Stimulated activated naive CD8-positive, alpha-beta T cell treated with anti-CD3 and anti-CD28 coated beads, Interleukin-15, amount 100 ng/mL, for 72 hours (primary cell): Measurements from ENCODE around the gene SIL1.
"Not testable (repeated sequence)": the region's sequence is repeated elsewhere in the genome, so short reads cannot be mapped to it uniquely, and the experiment has no call there.

ENCODE experiments used
- ATAC-seq: fragments of 150-1000 bp; cut with Tn5 transposase; 2 replicates; pipeline ENCODE4 v1.10.0; 2021; ENCODE audit warnings: mild to moderate bottlenecking, moderate library complexity
- DNase-seq, 2 donors: peaks; one replicate each; pipeline ENCODE4 v3.0.0; 2021 to 2022
- H3K27ac Mint-ChIP-seq, 2 donors: one replicate each; pipeline ENCODE4 v1.8.0; 2022; ENCODE audit warnings: mild to moderate bottlenecking in 2 of 2, mixed read lengths in 2 of 2, moderate library complexity in 2 of 2
- H3K27me3 Mint-ChIP-seq: one replicate; pipeline ENCODE4 v1.8.0; 2022; ENCODE audit warnings: mixed read lengths
- H3K4me1 Mint-ChIP-seq: one replicate; pipeline ENCODE4 v1.8.0; 2022; ENCODE audit warnings: mild to moderate bottlenecking, mixed read lengths
- H3K4me3 Mint-ChIP-seq, 2 donors: one replicate each; pipeline ENCODE4 v1.8.0; 2022; ENCODE audit warnings: mild to moderate bottlenecking in 2 of 2, mixed read lengths in 2 of 2, moderate library complexity in 1 of 2
- H3K9me3 Mint-ChIP-seq, 2 donors: one replicate each; pipeline ENCODE4 v1.8.0; 2022; ENCODE audit warnings: mixed read lengths in 2 of 2

SIL1 gene

DNA sequence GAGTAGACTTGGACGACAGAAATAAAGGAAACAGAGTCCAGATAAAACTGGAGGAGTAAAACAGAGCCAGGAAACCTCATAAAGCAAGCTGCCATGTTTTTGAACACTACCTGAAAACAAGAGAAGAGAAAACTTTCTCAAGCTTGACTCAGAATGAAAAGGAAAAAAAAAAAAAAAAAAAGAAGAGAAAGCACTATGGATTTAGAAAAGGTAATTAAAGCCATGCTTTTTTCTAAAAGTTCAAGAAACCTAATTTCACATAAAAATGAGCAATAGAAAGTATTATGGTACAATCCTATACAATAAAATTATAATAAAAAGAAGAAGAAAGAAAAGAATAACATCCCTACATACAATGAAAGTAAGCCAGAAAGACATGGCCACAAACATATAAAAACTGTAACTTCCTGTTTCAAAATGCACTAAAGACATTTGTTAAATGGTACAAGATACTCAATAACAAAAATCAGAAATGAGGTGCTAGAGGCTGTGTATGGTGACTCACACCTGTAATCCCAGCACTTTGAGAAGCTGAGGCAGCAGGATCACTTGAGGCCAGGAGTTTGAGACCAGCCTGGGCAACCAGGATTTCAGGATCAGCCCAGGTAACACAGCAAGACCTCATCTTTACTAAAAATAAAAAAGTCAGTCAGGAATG, 129.5 kb downstream of the SIL1 start:
- no peaks in the 10 kb centered on the region for H3K9me3 Mint-ChIP-seq
- ATAC-seq (no peak), DNase-seq (no peak)
- H3K4me1 Mint-ChIP-seq = peaks cover 17% of the 10 kb centered on the region
- H3K27ac Mint-ChIP-seq = peak overlapping the region in 1 of 2 donors; percentile 81
- H3K4me3 Mint-ChIP-seq = no peak overlapping the region
- no peaks in the 10 kb centered on the region for H3K27me3 Mint-ChIP-seq

DNA sequence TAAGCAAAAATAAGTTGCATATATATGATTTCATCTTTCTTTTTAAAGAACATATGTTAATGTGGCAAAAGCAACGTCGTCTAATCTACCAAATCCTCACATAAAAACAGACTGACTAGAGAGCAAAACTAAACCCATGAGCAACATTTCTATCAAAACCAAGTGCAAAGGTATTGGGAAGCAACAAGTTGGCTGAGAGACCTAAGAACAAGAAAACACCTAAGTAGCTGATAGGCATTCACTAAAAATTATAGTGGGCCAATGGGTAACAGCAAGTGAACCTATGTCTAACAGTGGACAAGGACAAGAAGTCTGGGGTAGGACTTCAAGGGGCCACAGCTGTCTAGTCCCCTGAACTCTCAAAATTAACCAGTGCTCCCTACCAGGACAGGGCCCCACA, 130.1 kb downstream of the SIL1 start:
- Mint-ChIP-seq H3K27me3 (no peaks in the 10 kb centered on the region), H3K4me3 (no peak overlapping the region), H3K27ac (peak overlapping the region in 1 of 2 donors; percentile 81), H3K9me3 (no peaks in the 10 kb centered on the region), H3K4me1 (peaks cover 17% of the 10 kb centered on the region)
- DNase-seq (no peak), ATAC-seq (no peak)

DNA sequence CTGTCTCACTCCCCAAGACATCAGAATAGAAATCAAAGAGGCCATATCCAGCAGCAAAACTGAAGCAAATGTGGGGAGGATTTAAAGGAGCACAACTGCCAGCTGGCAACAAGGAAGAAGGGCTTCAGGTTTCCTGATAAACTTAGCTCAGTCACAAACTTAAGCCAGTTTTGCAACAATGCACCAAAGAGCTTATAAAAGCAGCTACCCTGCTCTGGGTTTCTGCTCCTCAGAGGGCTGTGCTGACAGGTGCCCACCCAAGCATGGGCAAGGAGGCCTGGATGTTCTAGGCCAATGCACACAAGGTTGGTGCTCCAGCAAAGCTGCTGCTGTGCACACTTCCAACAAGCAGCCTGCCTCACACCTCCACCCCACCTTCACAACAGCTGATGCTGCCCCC, 132.9 kb downstream of the SIL1 start:
- H3K27ac Mint-ChIP-seq = peak overlapping the region in 1 of 2 donors; percentile 47
- no peak for ATAC-seq
- no peaks in the 10 kb centered on the region for H3K27me3 Mint-ChIP-seq
- no peak for DNase-seq
- no peak overlapping the region for H3K4me3 Mint-ChIP-seq
- H3K9me3 Mint-ChIP-seq = no peaks in the 10 kb centered on the region
- H3K4me1 Mint-ChIP-seq = peaks cover 17% of the 10 kb centered on the region

DNA sequence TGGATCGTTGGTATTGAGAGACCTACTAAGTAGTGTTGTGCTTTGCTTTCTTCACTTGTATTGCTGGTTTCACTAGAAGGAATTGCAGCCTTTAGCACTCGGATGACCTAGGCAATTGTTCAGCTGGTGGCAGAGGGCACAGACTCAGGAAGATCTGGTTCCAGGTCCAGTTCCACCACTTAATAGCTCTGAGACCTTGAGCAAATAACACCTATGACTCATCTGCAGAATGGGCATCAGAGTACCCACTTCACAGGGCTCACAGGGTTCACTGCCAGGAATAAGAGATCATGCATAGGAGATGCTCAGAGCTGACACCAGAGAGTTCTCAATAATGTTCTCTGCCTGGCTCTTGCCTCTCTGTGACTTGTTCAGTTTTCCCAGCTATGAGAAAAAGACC, 133.6 kb downstream of the SIL1 start:
- Mint-ChIP-seq H3K27me3 (no peaks in the 10 kb centered on the region), H3K27ac (no peak overlapping the region), H3K4me3 (no peak overlapping the region), H3K4me1 (peaks cover 17% of the 10 kb centered on the region), H3K9me3 (no peaks in the 10 kb centered on the region)
- no peak for DNase-seq
- no peak for ATAC-seq

DNA sequence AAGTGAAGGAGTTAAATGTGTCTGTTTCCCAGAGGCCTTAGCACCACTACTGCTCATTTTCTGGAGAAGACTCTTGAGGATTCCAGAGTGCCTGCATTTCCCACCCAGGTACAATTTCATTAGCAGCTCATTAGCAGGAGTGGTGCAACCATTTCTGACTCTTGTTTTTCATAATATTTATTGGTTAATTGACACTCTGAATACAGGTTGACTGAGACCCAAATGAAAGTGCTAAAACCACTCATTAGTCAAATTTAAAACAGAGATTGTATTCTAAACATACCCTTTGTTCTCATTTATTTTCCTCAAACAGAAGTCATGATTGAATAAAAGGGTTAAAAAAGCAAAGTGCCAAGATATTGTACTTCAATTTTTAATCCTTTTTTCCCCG, 134.5 kb downstream of the SIL1 start:
- peaks cover 10% of the 10 kb centered on the region for H3K4me1 Mint-ChIP-seq
- H3K9me3 Mint-ChIP-seq = no peaks in the 10 kb centered on the region
- H3K27me3 Mint-ChIP-seq = no peaks in the 10 kb centered on the region
- H3K4me3 Mint-ChIP-seq = no peak overlapping the region
- ATAC-seq (no peak), DNase-seq (no peak)
- H3K27ac Mint-ChIP-seq = peak overlapping the region in 1 of 2 donors; percentile 84

DNA sequence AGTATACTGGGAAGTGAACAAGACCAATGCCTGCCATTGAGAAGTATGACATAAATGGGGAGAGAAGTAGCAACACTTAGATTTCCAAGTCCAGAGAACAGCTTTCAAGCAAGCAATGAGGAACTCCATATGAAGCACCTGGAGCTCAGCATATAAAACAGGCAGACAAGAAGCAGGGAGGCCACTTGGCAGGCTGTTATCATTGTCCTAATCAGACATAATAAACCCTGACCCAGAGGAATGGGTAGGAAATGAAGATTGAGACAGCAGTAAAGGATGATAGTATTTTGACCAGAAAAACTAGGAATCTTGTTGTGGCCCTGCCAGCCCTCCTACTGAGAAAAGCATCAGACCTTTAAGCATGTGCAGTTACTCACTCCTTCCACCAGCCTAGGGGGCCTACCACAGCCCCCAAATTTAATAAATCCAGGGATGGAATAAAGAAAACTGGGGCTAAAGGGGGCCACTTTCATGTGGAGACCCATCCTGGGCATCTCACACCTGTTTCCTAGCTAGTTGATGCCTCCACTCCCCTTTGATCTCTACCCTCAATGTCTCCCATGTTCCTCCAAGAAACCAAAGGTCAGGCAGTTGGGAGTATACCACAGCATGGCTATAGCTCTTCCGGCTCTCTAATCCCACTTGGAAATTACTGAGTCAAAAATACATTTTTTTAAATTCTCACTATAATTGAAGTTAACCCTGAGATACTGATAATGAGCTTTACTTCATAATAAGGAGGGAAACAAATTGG, 135.1 kb downstream of the SIL1 start:
- Mint-ChIP-seq H3K4me3 (no peak overlapping the region), H3K9me3 (no peaks in the 10 kb centered on the region), H3K27ac (peak overlapping the region in 1 of 2 donors; percentile 84), H3K27me3 (no peaks in the 10 kb centered on the region), H3K4me1 (peaks cover 5% of the 10 kb centered on the region)
- ATAC-seq (no peak), DNase-seq (no peak)

DNA sequence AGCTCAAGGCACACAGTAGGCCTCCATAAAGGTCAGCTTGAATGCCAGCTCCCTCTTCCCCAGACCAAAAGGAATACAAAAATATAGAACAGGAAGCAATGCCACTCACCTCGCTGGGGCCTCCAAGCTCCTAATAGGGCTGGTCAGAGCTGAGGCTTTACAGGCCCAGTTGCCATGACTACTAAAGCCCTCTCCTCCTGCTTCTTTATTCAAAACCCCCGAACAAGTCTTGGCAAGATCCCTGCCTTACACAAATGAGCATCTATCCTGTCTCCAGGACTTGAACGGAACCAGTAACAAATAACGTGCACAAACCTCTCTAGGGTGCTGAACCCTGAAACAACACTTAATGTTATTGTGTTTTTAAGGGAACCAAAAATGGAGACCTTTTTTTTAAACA, 136.3 kb downstream of the SIL1 start:
- DNase-seq (no peak), ATAC-seq (no peak)
- H3K4me1 Mint-ChIP-seq = no peaks in the 10 kb centered on the region
- H3K27me3 Mint-ChIP-seq = no peaks in the 10 kb centered on the region
- H3K4me3 Mint-ChIP-seq = no peak overlapping the region
- H3K9me3 Mint-ChIP-seq = no peaks in the 10 kb centered on the region
- H3K27ac Mint-ChIP-seq = no peak overlapping the region

DNA sequence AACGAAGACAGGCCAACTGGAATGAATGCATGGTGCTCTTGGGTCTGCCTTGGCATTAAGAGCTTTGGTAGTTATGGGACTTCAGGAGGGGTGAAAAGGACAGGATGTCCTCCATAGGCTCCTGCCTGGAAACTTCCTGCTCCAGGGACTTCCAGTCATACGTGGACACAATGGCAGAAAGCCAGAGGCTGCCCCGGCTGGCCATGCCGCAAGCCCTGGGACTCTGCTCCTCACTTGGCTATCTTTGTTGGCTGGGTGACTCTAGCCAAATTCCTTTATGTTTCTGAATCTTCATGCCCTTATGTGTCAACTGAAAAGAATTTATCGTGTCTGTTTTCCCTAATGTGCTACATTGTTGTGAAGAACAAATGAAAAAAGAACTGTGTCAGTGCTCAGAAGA, 136.9 kb downstream of the SIL1 start:
- DNase-seq (no peak), ATAC-seq (no peak)
- Mint-ChIP-seq H3K27me3 (no peaks in the 10 kb centered on the region), H3K4me1 (no peaks in the 10 kb centered on the region), H3K4me3 (no peak overlapping the region), H3K27ac (peak overlapping the region in 1 of 2 donors; percentile 60), H3K9me3 (no peaks in the 10 kb centered on the region)

DNA sequence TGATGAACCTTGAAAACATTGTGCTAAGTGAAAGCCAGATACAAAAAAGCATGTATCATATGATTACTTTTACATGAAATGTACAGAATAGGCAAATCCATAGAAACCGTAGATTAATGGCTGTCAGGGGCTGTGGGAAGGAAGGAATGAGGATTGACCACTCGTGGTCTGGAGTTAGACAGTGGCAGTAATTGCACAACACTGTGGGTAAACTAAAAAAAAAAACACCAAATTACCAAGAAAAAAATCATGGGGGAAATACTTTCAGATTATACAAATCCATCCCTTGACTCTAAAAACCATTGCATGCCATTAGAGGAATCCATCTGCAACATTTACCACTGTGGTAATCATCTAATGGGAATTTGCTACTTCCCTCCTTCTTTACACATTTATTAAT, 140.0 kb downstream of the SIL1 start:
- DNase-seq (no peak), ATAC-seq (no peak)
- H3K27ac Mint-ChIP-seq = no peak overlapping the region

DNA sequence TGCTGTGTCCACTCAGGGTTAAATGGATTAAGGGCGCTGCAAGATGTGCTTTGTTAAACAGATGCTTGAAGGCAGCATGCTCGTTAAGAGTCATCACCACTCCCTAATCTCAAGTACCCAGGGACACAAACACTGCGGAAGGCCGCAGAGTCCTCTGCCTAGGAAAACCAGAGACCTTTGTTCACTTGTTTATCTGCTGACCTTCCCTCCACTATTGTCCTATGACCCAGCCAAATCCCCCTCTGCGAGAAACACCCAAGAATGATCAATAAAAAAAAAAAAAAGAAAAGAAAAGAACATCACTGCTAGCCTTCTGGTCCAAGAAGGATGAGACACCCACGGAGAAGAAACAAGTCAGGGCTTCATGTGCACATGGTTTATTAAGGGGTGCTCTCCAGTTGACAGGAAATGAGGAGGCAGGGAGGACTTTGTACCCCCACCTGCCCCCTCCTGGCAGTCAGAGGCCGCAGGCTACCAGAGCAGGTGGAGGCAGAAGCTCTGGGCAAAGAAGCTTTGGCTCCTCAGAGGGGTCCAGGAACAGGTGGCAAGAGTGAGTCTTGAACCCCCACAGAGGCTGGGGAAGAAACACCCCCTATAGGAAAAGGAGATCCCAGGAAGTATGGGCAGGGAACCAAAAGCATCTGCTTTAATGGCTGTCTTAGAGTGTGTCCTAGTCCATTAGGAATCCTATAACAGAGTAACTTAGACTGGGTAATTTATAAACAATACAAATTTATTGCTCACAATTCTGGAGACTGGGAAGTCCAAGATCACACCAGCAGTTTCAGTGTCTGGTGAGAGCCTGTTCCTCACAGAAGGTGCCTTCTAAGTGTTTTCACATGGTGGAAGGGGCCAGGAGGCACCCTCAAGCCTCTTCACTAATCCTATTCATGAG, 140.9 kb downstream of the SIL1 start:
- not testable (repeated sequence) for H3K27ac Mint-ChIP-seq, H3K4me3 Mint-ChIP-seq, H3K27me3 Mint-ChIP-seq, H3K4me1 Mint-ChIP-seq, DNase-seq, H3K9me3 Mint-ChIP-seq, ATAC-seq

More for the DNA sequence above, 140.0 kb downstream of the SIL1 start:
- H3K9me3 Mint-ChIP-seq = no peaks in the 10 kb centered on the region
- no peaks in the 10 kb centered on the region for H3K4me1 Mint-ChIP-seq
- H3K4me3 Mint-ChIP-seq = no peak overlapping the region
- H3K27me3 Mint-ChIP-seq = no peaks in the 10 kb centered on the region

DNA sequence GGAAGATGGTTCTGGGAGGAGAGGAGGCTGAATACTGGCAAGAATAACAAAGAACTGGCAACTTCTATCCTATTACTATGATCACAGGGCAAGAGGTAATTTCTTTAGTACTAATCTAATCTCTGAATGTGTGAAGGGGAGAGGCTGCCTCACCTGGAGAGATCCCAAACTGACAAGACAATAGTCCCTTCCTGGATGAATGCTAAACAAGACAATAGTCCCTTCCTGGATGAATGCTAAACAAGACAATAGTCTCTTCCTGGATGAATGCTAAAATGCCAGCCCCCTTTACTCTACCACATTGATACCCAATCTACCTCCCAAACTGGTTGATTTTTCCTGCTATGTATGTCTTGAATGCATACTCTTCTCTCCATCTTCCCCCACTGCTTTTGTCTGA, 145.2 kb downstream of the SIL1 start:
- H3K4me1 Mint-ChIP-seq = no peaks in the 10 kb centered on the region
- ATAC-seq (no peak), DNase-seq (no peak)
- H3K9me3 Mint-ChIP-seq = no peaks in the 10 kb centered on the region
- no peaks in the 10 kb centered on the region for H3K27me3 Mint-ChIP-seq
- H3K4me3 Mint-ChIP-seq = no peak overlapping the region
- no peak overlapping the region for H3K27ac Mint-ChIP-seq

DNA sequence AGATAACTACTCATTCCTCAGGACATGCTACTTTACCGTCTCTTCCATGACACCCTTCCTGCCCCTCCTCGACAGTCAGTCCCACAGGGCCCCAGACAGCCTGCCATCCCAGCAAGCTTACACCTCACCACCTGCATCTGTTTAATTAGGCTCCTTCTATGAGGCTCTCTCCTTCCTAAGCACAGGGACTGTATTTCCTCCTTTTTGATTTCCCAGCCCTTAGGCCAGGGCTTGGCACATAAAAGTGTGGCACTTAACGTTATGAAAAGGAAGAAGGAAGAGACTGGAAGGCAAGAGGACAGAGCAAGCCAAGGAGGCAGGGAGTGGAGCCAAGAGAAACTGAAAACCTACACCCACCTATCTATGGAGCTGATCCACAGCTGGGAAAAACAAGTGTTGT, 146.8 kb downstream of the SIL1 start:
- Mint-ChIP-seq H3K4me3 (no peak overlapping the region), H3K4me1 (no peaks in the 10 kb centered on the region), H3K27me3 (no peaks in the 10 kb centered on the region), H3K27ac (no peak overlapping the region), H3K9me3 (no peaks in the 10 kb centered on the region)
- no peak for ATAC-seq
- no peak for DNase-seq

DNA sequence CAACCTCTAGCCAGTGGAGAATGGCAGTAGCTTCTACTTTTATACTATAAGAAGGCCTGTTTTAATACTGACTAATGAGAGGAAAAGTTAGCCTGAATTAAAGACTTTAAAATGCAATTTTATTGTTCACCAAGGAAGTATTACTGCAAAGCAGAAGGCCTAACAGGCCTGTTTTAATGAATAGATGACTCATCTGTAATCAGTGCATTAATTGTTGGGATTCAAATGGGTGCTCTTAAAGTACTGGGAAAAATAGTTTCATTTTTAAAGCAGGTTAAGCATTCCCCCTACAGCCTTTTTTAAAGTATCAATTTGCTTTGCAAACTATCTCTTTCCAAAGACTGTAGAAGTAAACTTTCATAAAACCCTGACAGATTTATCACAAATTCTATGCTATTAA, 147.7 kb downstream of the SIL1 start:
- Mint-ChIP-seq H3K4me1 (no peaks in the 10 kb centered on the region), H3K4me3 (no peak overlapping the region), H3K9me3 (no peaks in the 10 kb centered on the region), H3K27ac (no peak overlapping the region), H3K27me3 (no peaks in the 10 kb centered on the region)
- ATAC-seq = no peak
- DNase-seq = no peak

DNA sequence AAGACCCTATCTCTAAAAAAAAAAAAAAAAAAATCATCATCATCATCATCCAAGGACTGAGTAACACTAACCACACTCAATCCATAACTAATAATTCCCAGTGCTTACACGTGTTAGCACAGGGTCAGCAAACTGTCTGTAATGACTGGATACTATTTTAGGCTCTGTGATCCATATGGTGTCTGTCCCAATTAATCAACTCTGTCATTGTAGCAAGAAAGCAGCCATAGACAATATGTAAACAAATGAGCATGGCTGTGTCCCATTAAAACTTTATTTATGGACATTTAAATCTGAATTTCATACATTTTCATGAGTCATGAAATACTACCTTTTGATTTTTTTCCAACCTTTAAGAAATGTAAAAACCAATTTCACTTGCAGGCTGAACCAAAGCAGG, 148.4 kb downstream of the SIL1 start:
- DNase-seq = no peak
- H3K4me3 Mint-ChIP-seq = no peak overlapping the region
- no peak overlapping the region for H3K27ac Mint-ChIP-seq
- no peak for ATAC-seq
- H3K4me1 Mint-ChIP-seq = no peaks in the 10 kb centered on the region
- no peaks in the 10 kb centered on the region for H3K9me3 Mint-ChIP-seq
- H3K27me3 Mint-ChIP-seq = no peaks in the 10 kb centered on the region

DNA sequence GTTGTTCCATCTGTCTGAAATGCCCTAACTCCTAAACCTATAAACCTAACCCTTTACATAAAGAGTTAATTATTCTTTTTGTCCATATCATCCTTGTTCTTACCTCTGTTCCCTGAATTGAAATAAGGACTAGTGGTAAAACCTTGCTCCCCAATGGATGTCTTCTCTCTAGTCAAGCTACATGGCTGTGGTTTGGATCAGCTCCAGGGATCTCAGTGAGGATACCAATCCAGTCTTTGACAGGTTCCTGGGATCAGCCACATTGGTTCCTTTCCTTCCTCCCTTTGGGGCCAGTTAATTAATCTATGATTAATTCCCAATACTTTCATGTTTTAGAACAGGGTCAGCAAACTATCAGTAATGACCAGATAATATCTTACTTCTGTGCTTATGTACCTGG, 151.6 kb downstream of the SIL1 start:
- Mint-ChIP-seq H3K4me3 (no peak overlapping the region), H3K9me3 (no peaks in the 10 kb centered on the region), H3K27ac (no peak overlapping the region), H3K27me3 (no peaks in the 10 kb centered on the region), H3K4me1 (no peaks in the 10 kb centered on the region)
- ATAC-seq (no peak), DNase-seq (no peak)
